Esophagus (tissue), 2 donors: ENCODE measurements around the gene TAS2R46. TPM values are rescaled to one million over a fixed set of nuclear protein-coding genes. Genes with fewer than 3 reads are reported as not detected.

Experiments
- H3K27ac ChIP-seq, 2 donors: one replicate each; pipeline ENCODE4 v1.5.1; 2013; ENCODE audit warnings: low read depth in 2 of 2, mild to moderate bottlenecking in 2 of 2, inconsistent platforms in 1 of 2, low read length in 1 of 2, moderate library complexity in 1 of 2
- H3K27me3 ChIP-seq, 2 donors: one replicate each; pipeline ENCODE4 v1.6.1; 2013; ENCODE audit warnings: low read length in 2 of 2, control low read depth in 1 of 2, mild to moderate bottlenecking in 1 of 2; ENCODE audit not compliant: insufficient read depth in 2 of 2, control insufficient read depth in 1 of 2
- H3K36me3 ChIP-seq, 2 donors: one replicate each; pipeline ENCODE4 v1.6.1; 2013; ENCODE audit warnings: low read length in 1 of 2; ENCODE audit not compliant: control insufficient read depth in 2 of 2, insufficient read depth in 2 of 2
- H3K4me1 ChIP-seq, 2 donors: one replicate each; pipeline ENCODE4 v1.6.1; 2013; ENCODE audit warnings: low read length in 1 of 2; ENCODE audit not compliant: control insufficient read depth in 2 of 2, insufficient read depth in 2 of 2
- H3K4me3 ChIP-seq, 2 donors: one replicate each; pipeline ENCODE4 v1.5.1; 2013; ENCODE audit warnings: low read length in 2 of 2, mild to moderate bottlenecking in 2 of 2, low read depth in 1 of 2, moderate library complexity in 1 of 2
- H3K9me3 ChIP-seq, 2 donors: one replicate each; pipeline ENCODE4 v1.6.1; 2013; ENCODE audit warnings: mild to moderate bottlenecking in 2 of 2, low read depth in 1 of 2, low read length in 1 of 2, moderate library complexity in 1 of 2; ENCODE audit not compliant: control insufficient read depth in 2 of 2, insufficient read depth in 1 of 2
- WGBS, 2 donors: extraction: QIAGEN DNeasy Blood & Tissue Kit; methylation state at CpG; one replicate each; pipeline ENCODE4 v1.1.7; 2013; 5-methylcytosine and 5-hydroxymethylcytosine counted together
- polyA plus RNA-seq, 2 donors: library from polyadenylated mRNA; stranded (reverse); fragments of 200-250 nt; gene quantifications; one replicate each; pipeline ENCODE4 v1.2.3, GENCODE V29; 2013
- donor health status: healthy with polysubstance abuse.
- donor health status: Bipolar disorder and iron deficiency.

Gene TAS2R46
- polyA plus RNA-seq, 2 donors: not detected

- H3K36me3 ChIP-seq: no peaks in the 10 kb centered on the region
- H3K4me3 ChIP-seq: no peak overlapping the region
- no peaks in the 10 kb centered on the region for H3K9me3 ChIP-seq
- no peak overlapping the region for H3K27ac ChIP-seq
- no peaks in the 10 kb centered on the region for H3K4me1 ChIP-seq
- no peaks in the 10 kb centered on the region for H3K27me3 ChIP-seq
- 85 to 92% methylated on average over 4 of the region's 4 CpGs for WGBS, 2 donors
Measured at GRCh38 chr12:11015775-11016430, 46.2 kb downstream of the TAS2R46 start.

GRCh38 chr12:11014234-11014633 is 47.9 kb downstream of the TAS2R46 start:
- H3K4me3 ChIP-seq: no peak overlapping the region
- H3K27ac ChIP-seq: no peak overlapping the region
- H3K4me1 ChIP-seq: no peaks in the 10 kb centered on the region
- no peaks in the 10 kb centered on the region for H3K9me3 ChIP-seq
- H3K27me3 ChIP-seq: no peaks in the 10 kb centered on the region
- H3K36me3 ChIP-seq: no peaks in the 10 kb centered on the region

Other genes starting within 250 kb of the TAS2R46 start
- not detected for gene TAS2R10, start 235.9 kb downstream of the TAS2R46 start, polyA plus RNA-seq
- gene PRR4, start 212.8 kb downstream of the TAS2R46 start, polyA plus RNA-seq: 1 to 10 TPM; 2.1 to 3.3 TPM
- gene PRH1, start 178.0 kb downstream of the TAS2R46 start, polyA plus RNA-seq: 1 to 10 TPM in 1 of 2 donors, under 1 TPM in 1; 0.35 to 1.3 TPM
- gene TAS2R13, start 152.7 kb downstream of the TAS2R46 start, polyA plus RNA-seq: not detected
- not detected for gene PRH2, start 133.1 kb downstream of the TAS2R46 start, polyA plus RNA-seq
- gene TAS2R14, start 123.0 kb downstream of the TAS2R46 start, polyA plus RNA-seq: under 1 TPM; 0.35 to 0.94 TPM
- gene TAS2R50, start 75.4 kb downstream of the TAS2R46 start, polyA plus RNA-seq: not detected
- under 1 TPM; 0.07 to 0.08 TPM for gene TAS2R20, start 64.0 kb downstream of the TAS2R46 start, polyA plus RNA-seq
- under 1 TPM in 1 of 2 donors, not detected in 1; 0.08 TPM for gene TAS2R19, start 39.7 kb downstream of the TAS2R46 start, polyA plus RNA-seq
- under 1 TPM; 0.09 to 0.16 TPM for gene TAS2R31, start 30.9 kb downstream of the TAS2R46 start, polyA plus RNA-seq
- not detected for gene TAS2R43, start 30.0 kb upstream of the TAS2R46 start, polyA plus RNA-seq
- gene TAS2R30, start 72.3 kb upstream of the TAS2R46 start, polyA plus RNA-seq: under 1 TPM in 1 of 2 donors, not detected in 1; 0.12 TPM
- gene SMIM10L1, start 108.9 kb upstream of the TAS2R46 start, polyA plus RNA-seq: 1 to 10 TPM; 3.5 to 6.9 TPM
- not detected for gene TAS2R42, start 124.6 kb upstream of the TAS2R46 start, polyA plus RNA-seq
- under 1 TPM in 1 of 2 donors, not detected in 1; 0.10 TPM for gene PRB3, start 207.4 kb upstream of the TAS2R46 start, polyA plus RNA-seq
- not detected for gene PRB4, start 248.1 kb upstream of the TAS2R46 start, polyA plus RNA-seq